Loucy (cell line): ENCODE measurements around the gene GPR15LG.

Experiments
- H2AFZ ChIP-seq: fragments of 200-600 bp; sonication (generic); 2 replicates; pipeline ENCODE4 v1.6.0; 2016; ENCODE audit warnings: antibody characterized with exemption, mild to moderate bottlenecking, low read length, moderate library complexity
- H3F3A ChIP-seq: fragments of 200-600 bp; 2 replicates; pipeline ENCODE4 v1.6.0; 2016; ENCODE audit warnings: antibody characterized with exemption, low read depth, mild to moderate bottlenecking
- H3K27me3 ChIP-seq: fragments of 200-600 bp; sonication (generic); 2 replicates; pipeline ENCODE4 v1.6.1; 2014; ENCODE audit warnings: low read length, mild to moderate bottlenecking; ENCODE audit not compliant: insufficient read depth, poor library complexity, severe bottlenecking
- H3K36me3 ChIP-seq: fragments of 200-600 bp; sonication (generic); 2 replicates; pipeline ENCODE4 v1.6.1; 2016; ENCODE audit warnings: low read length; ENCODE audit not compliant: insufficient read depth
- H3K4me1 ChIP-seq: fragments of 200-600 bp; sonication (generic); 2 replicates; pipeline ENCODE4 v1.5.1; 2014; ENCODE audit warnings: low read length, mild to moderate bottlenecking; ENCODE audit not compliant: insufficient read depth, poor library complexity, severe bottlenecking
- H3K4me2 ChIP-seq: fragments of 200-600 bp; sonication (generic); 2 replicates; pipeline ENCODE4 v1.6.0; 2014; ENCODE audit warnings: antibody characterized with exemption, low read length, low read depth, mild to moderate bottlenecking; ENCODE audit not compliant: poor library complexity, severe bottlenecking
- H3K4me3 ChIP-seq: fragments of 200-600 bp; sonication (generic); 2 replicates; pipeline ENCODE4 v1.5.1; 2014; ENCODE audit warnings: low read length, mild to moderate bottlenecking, mixed read lengths; ENCODE audit not compliant: poor library complexity, severe bottlenecking
- H3K79me2 ChIP-seq: fragments of 200-600 bp; sonication (generic); 2 replicates; pipeline ENCODE4 v1.6.1; 2014; ENCODE audit warnings: low read length; ENCODE audit not compliant: insufficient read depth
- H3K9ac ChIP-seq: fragments of 200-600 bp; sonication (generic); 2 replicates; pipeline ENCODE4 v1.6.0; 2014; ENCODE audit warnings: mild to moderate bottlenecking, low read depth, low read length, moderate library complexity; ENCODE audit not compliant: poor library complexity, severe bottlenecking
- H3K9me2 ChIP-seq: fragments of 200-600 bp; sonication (generic); replicated peaks from 2 replicates; pipeline ENCODE4 v1.6.1; 2016; ENCODE audit warnings: low read depth, low read length, mixed read lengths
- H3K9me3 ChIP-seq: fragments of 200-600 bp; sonication (generic); 2 replicates; pipeline ENCODE4 v1.6.1; 2014; ENCODE audit warnings: mild to moderate bottlenecking, antibody characterized with exemption, low read length, low read depth; ENCODE audit not compliant: insufficient read depth
- H4K20me1 ChIP-seq: fragments of 200-600 bp; sonication (generic); 2 replicates; pipeline ENCODE4 v1.6.0; 2014; ENCODE audit warnings: antibody characterized with exemption, low read length, mild to moderate bottlenecking; ENCODE audit not compliant: insufficient read depth, poor library complexity, severe bottlenecking
- EZH2phosphoT487 ChIP-seq: fragments of 200-600 bp; IDR thresholded peaks from 2 replicates; pipeline ENCODE4 v1.6.1; 2018; ENCODE audit warnings: antibody characterized with exemption, mild to moderate bottlenecking, moderate library complexity, borderline replicate concordance
- TF ChIP-seq, protein P1 (sequence below): fragments of 200-600 bp; sonication (generic); conservative IDR thresholded peaks from 2 replicates; pipeline ENCODE4 v1.5.1; 2014; ENCODE audit warnings: mild to moderate bottlenecking, antibody characterized with exemption, low read length

GPR15LG gene

DNA sequence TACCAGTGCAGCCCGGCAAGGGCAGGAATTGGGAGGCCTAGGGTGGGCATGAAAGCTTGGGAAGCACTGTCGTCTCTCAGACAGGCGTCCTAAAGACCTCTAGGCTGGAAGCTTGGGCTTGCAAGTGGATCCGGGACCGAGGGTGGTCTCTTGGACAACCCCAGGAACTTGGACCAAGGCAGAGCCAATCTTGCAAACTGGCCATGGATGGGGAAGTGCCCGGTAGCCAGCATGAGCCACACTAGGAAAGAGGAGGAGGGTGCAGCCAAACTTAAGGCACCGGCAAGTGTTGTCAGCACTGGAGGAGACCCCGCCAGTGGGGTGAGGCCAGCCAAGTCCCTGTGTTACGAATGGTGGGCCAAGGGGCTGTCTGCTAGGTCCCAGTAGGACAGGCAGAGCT is 43.2 kb downstream of the GPR15LG start:
- H3K9me3 ChIP-seq = no peaks in the 10 kb centered on the region
- H3F3A ChIP-seq = no peaks in the 10 kb centered on the region
- no peaks in the 10 kb centered on the region for H3K4me1 ChIP-seq
- H3K4me2 ChIP-seq = no peak overlapping the region
- H3K9me2 ChIP-seq = no peaks in the 10 kb centered on the region
- H3K27me3 ChIP-seq = no peaks in the 10 kb centered on the region
- H3K36me3 ChIP-seq = no peaks in the 10 kb centered on the region
- TF ChIP-seq, protein P1, sequence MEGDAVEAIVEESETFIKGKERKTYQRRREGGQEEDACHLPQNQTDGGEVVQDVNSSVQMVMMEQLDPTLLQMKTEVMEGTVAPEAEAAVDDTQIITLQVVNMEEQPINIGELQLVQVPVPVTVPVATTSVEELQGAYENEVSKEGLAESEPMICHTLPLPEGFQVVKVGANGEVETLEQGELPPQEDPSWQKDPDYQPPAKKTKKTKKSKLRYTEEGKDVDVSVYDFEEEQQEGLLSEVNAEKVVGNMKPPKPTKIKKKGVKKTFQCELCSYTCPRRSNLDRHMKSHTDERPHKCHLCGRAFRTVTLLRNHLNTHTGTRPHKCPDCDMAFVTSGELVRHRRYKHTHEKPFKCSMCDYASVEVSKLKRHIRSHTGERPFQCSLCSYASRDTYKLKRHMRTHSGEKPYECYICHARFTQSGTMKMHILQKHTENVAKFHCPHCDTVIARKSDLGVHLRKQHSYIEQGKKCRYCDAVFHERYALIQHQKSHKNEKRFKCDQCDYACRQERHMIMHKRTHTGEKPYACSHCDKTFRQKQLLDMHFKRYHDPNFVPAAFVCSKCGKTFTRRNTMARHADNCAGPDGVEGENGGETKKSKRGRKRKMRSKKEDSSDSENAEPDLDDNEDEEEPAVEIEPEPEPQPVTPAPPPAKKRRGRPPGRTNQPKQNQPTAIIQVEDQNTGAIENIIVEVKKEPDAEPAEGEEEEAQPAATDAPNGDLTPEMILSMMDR = no peak
- no peak for TF ChIP-seq EZH2phosphoT487
- H3K9ac ChIP-seq = no peak overlapping the region
- H2AFZ ChIP-seq = no peak overlapping the region
- no peaks in the 10 kb centered on the region for H3K79me2 ChIP-seq
- no peaks in the 10 kb centered on the region for H4K20me1 ChIP-seq
- no peak overlapping the region for H3K4me3 ChIP-seq

GRCh38 chr10:84217746-84218145 is 44.1 kb downstream of the GPR15LG start:
- no peaks in the 10 kb centered on the region for H3K27me3 ChIP-seq
- no peak overlapping the region for H2AFZ ChIP-seq
- no peak overlapping the region for H3K4me3 ChIP-seq
- H3K36me3 ChIP-seq = no peaks in the 10 kb centered on the region
- H3K79me2 ChIP-seq = no peaks in the 10 kb centered on the region
- no peak overlapping the region for H3K4me2 ChIP-seq
- no peaks in the 10 kb centered on the region for H4K20me1 ChIP-seq
- no peak for TF ChIP-seq EZH2phosphoT487
- TF ChIP-seq, protein P1 = no peak
- H3K9ac ChIP-seq = no peak overlapping the region
- no peaks in the 10 kb centered on the region for H3K4me1 ChIP-seq
- H3F3A ChIP-seq = no peaks in the 10 kb centered on the region
- H3K9me2 ChIP-seq = no peaks in the 10 kb centered on the region
- H3K9me3 ChIP-seq = no peaks in the 10 kb centered on the region

DNA sequence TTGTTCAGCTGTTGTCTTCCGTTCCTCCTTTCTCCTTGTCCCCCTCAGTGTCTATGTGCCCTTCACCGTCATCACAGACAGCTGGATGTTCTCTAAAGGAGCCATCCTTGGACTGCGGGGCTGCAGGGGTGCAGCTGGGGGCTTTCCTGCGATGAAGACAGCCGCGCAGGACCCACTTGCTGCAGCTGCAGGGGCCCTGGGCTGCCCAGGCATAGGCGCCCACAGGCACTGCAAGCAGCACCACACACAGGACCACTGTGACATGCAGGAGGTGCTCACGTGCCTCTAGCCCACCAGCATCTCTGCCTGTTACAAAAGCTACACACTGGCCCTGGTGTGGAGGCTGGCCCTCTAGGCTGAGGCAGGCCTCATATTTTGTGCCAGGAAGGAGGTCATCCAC is 48.3 kb downstream of the GPR15LG start:
- Histone ChIP-seq H3K4me2 (no peak overlapping the region), H2AFZ (no peak overlapping the region), H4K20me1 (no peaks in the 10 kb centered on the region), H3K79me2 (no peaks in the 10 kb centered on the region), H3F3A (no peaks in the 10 kb centered on the region), H3K9me3 (no peaks in the 10 kb centered on the region), H3K4me1 (no peaks in the 10 kb centered on the region), H3K27me3 (no peaks in the 10 kb centered on the region), H3K9ac (no peak overlapping the region), H3K9me2 (no peaks in the 10 kb centered on the region), H3K4me3 (no peak overlapping the region), H3K36me3 (no peaks in the 10 kb centered on the region)
- TF ChIP-seq EZH2phosphoT487 = no peak
- TF ChIP-seq, protein P1 = no peak
